ENCODE data around the gene PLCB2. TPM values are rescaled to one million over a fixed set of nuclear protein-coding genes. Genes with fewer than 3 reads are reported as not detected.

PLCB2 gene
- total RNA-seq, 1 experiment from 2014 or later: 1.7 TPM

- intact Hi-C loops (cut with micrococcal nuclease; ENCODE audit: unreplicated experiment): no loop called here
- no TSS peak for BruUV-seq (replicated peaks)
- Histone ChIP-seq H3K27ac (ENCODE audit: low read length) (no peak overlapping the region), H3K4me3 (ENCODE audit: low read depth in 2 of 2, low read length in 2 of 2) (no peak overlapping the region), H3K9me3 (ENCODE audit: control insufficient read depth, insufficient read depth, low read depth, low read length) (no peaks in the 10 kb centered on the region), H3K36me3 (ENCODE audit: control insufficient read depth, insufficient read depth, low read length) (no peaks in the 10 kb centered on the region), H3K27me3 (ENCODE audit: control insufficient read depth, insufficient read depth, low read length) (no peaks in the 10 kb centered on the region), H3K4me1 (ENCODE audit: control insufficient read depth, insufficient read depth, low read length) (peaks cover 18% of the 10 kb centered on the region)
- ChIA-PET POLR2A (no interaction called here), CTCF (interaction anchor here (1.0 kb wide), 1 partner anchor 9 kb away, joined by 3 read pairs; no protein-coding TSS in a partner anchor)
- DNase-seq (ENCODE audit: low read depth, low spot score): no peak
- in situ Hi-C loops (cut with HindIII; ENCODE audit: low pct_unique_long_range_greater_than_20kb, low sequenced_read_pairs): no loop called here
- no peak for TF ChIP-seq CTCF (IDR thresholded peaks at IDR 0.05)
- no peak for TF ChIP-seq POLR2AphosphoS5 (IDR thresholded peaks at IDR 0.05; ENCODE audit: low read depth, low read length)
- TF ChIP-seq SIN3A (IDR thresholded peaks at IDR 0.05; ENCODE audit: borderline replicate concordance, insufficient read depth, low read depth, low read length): no peak
- TF ChIP-seq TCF7L2 (IDR thresholded peaks at IDR 0.05; ENCODE audit: low read depth, low read length): no peak
- no peak for TF ChIP-seq REST (IDR thresholded peaks at IDR 0.05; ENCODE audit: insufficient read depth in 1 of 2, low read depth in 2 of 2, low read length in 1 of 2)
- ATAC-seq: no peak
These were observed 39.1 kb upstream of the PLCB2 start for GRCh38 chr15:40346579-40347558.

- in situ Hi-C loops (cut with HindIII; ENCODE audit: low pct_unique_long_range_greater_than_20kb, low sequenced_read_pairs): no loop called here
- H3K4me3 ChIP-seq (ENCODE audit: low read depth in 2 of 2, low read length in 2 of 2): no peak overlapping the region
- no peaks in the 10 kb centered on the region for H3K27me3 ChIP-seq (ENCODE audit: control insufficient read depth, insufficient read depth, low read length)
- intact Hi-C loops (cut with micrococcal nuclease; ENCODE audit: unreplicated experiment): loop anchor here (2.0 kb wide), 1 partner anchor 75 kb away; no protein-coding TSS in a partner anchor
- ATAC-seq (no peak), DNase-seq (ENCODE audit: low read depth, low spot score) (no peak)
- TF ChIP-seq TCF7L2 (IDR thresholded peaks at IDR 0.05; ENCODE audit: low read depth, low read length): no peak
- TF ChIP-seq CTCF (IDR thresholded peaks at IDR 0.05): no peak
- TF ChIP-seq REST (IDR thresholded peaks at IDR 0.05; ENCODE audit: insufficient read depth in 1 of 2, low read depth in 2 of 2, low read length in 1 of 2): no peak
- TF ChIP-seq SIN3A (IDR thresholded peaks at IDR 0.05; ENCODE audit: borderline replicate concordance, insufficient read depth, low read depth, low read length): no peak
- no peak for TF ChIP-seq POLR2AphosphoS5 (IDR thresholded peaks at IDR 0.05; ENCODE audit: low read depth, low read length)
- no peaks in the 10 kb centered on the region for H3K9me3 ChIP-seq (ENCODE audit: control insufficient read depth, insufficient read depth, low read depth, low read length)
- H3K27ac ChIP-seq (ENCODE audit: low read length): peak overlapping the region; percentile 41; the same call in 1 of the 2 replicates
- H3K4me1 ChIP-seq (ENCODE audit: control insufficient read depth, insufficient read depth, low read length): peaks cover 26% of the 10 kb centered on the region
- BruUV-seq (replicated peaks): no TSS peak
- H3K36me3 ChIP-seq (ENCODE audit: control insufficient read depth, insufficient read depth, low read length): no peaks in the 10 kb centered on the region
- CTCF ChIA-PET: no interaction called here
- POLR2A ChIA-PET: no interaction called here
These were observed 38.3 kb upstream of the PLCB2 start for GRCh38 chr15:40345867-40346578.

All from Panc1 (cell line).